PFSK-1 (cell line): ENCODE data around the gene EBP.

Experiments
- FOXP2 ChIP-seq: optimal IDR thresholded peaks from 2 replicates; pipeline ENCODE3; 2011; ENCODE audit warnings: borderline replicate concordance, control low read depth, inconsistent platforms; ENCODE audit not compliant: insufficient read depth; ENCODE audit errors: extremely low read length, extremely low read depth
- POLR2AphosphoS5 ChIP-seq: IDR thresholded peaks from 2 replicates; pipeline ENCODE4 v1.6.1; 2012; ENCODE audit warnings: low read depth, mild to moderate bottlenecking, control low read depth, low read length, moderate library complexity
- SIN3A ChIP-seq: IDR thresholded peaks from 2 replicates; pipeline ENCODE4 v1.6.1; 2012; ENCODE audit warnings: mild to moderate bottlenecking, low read length, moderate library complexity, borderline replicate concordance; ENCODE audit not compliant: insufficient read depth
- TAF1 ChIP-seq: IDR thresholded peaks from 2 replicates; pipeline ENCODE4 v1.6.1; 2012; ENCODE audit warnings: low read length, control low read depth, borderline replicate concordance; ENCODE audit not compliant: insufficient read depth
- TF ChIP-seq, protein P1 (sequence below), 2 experiments: IDR thresholded peaks; 2 replicates each; pipeline versions ENCODE4 v1.6.1 to v1.8.0; 2011 to 2012; ENCODE audit warnings: low read depth in 2 of 2, low read length in 2 of 2, control low read depth in 1 of 2, inconsistent platforms in 1 of 2, mild to moderate bottlenecking in 1 of 2, moderate library complexity in 1 of 2; ENCODE audit not compliant: insufficient read depth in 1 of 2

Gene EBP

DNA sequence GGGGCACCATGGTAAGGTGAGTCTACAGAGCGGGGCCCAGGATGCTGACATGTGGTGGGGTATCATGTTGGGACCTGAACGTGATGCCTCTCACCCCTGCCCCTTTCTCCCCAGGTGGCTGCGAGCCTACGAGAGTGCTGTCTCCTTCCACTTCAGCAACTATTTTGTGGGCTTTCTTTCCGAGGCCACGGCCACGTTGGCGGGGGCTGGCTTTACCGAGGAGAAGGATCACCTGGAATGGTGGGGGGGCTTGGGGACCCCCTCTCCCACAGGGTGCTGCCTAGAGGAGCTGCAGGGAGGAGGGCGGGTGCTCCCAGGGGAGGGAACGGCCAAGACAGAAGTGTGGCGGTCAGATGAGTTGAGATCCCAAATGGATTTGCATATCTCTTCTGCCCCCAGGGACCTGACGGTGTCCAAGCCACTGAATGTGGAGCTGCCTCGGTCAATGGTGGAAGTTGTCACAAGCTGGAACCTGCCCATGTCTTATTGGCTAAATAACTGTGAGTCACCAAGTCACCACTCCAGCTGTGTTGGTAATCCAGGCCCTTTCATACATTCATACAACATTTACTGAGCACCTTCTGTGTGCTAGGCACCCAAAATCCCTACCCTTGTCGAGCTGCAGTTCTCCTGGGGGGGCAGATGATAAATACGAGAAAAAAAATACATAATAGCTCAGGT, 7.3 kb upstream of the EBP start:
- TF ChIP-seq POLR2AphosphoS5 (no peak), TAF1 (no peak), SIN3A (no peak)
- TF ChIP-seq, protein P1, sequence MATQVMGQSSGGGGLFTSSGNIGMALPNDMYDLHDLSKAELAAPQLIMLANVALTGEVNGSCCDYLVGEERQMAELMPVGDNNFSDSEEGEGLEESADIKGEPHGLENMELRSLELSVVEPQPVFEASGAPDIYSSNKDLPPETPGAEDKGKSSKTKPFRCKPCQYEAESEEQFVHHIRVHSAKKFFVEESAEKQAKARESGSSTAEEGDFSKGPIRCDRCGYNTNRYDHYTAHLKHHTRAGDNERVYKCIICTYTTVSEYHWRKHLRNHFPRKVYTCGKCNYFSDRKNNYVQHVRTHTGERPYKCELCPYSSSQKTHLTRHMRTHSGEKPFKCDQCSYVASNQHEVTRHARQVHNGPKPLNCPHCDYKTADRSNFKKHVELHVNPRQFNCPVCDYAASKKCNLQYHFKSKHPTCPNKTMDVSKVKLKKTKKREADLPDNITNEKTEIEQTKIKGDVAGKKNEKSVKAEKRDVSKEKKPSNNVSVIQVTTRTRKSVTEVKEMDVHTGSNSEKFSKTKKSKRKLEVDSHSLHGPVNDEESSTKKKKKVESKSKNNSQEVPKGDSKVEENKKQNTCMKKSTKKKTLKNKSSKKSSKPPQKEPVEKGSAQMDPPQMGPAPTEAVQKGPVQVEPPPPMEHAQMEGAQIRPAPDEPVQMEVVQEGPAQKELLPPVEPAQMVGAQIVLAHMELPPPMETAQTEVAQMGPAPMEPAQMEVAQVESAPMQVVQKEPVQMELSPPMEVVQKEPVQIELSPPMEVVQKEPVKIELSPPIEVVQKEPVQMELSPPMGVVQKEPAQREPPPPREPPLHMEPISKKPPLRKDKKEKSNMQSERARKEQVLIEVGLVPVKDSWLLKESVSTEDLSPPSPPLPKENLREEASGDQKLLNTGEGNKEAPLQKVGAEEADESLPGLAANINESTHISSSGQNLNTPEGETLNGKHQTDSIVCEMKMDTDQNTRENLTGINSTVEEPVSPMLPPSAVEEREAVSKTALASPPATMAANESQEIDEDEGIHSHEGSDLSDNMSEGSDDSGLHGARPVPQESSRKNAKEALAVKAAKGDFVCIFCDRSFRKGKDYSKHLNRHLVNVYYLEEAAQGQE (IDR thresholded peaks at IDR 0.05; ENCODE audit: insufficient read depth in 1 of 2, low read depth in 2 of 2, low read length in 2 of 2), result no peak

DNA sequence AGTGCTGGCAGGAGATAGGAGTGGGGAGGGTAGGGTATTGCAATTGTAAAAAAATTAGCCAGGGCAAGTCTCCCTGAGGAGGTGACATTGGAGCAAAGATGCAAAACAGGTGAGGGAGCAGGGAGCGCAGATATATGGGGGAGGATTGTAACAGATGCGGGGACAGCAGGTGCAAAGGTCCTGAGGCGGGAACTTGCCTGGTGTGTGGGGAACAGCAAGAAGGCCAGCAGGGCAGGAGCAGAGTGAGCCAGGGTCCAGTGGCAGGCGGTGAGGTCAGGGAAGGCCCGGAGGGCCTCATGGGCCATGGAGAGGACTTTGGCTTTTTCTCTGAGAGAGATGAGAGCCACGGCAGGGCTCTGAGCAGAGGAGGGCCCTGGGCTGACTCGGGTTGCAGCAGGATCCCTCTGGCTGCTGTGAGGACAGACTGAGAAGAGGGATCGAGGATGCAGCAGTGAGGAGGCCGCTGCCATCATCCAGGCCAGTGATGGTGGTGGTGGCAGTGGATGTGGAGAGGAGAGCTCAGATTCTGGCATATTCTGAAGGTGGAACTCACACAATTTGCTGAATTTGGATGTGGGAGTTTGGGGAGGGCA, 6.6 kb upstream of the EBP start:
- no peak for TF ChIP-seq FOXP2
- TF ChIP-seq, protein P1 (IDR thresholded peaks at IDR 0.05; ENCODE audit: insufficient read depth in 1 of 2, low read depth in 2 of 2, low read length in 2 of 2), result no peak
- TF ChIP-seq SIN3A, result no peak
- TF ChIP-seq POLR2AphosphoS5, result no peak
- TF ChIP-seq TAF1, result no peak

DNA sequence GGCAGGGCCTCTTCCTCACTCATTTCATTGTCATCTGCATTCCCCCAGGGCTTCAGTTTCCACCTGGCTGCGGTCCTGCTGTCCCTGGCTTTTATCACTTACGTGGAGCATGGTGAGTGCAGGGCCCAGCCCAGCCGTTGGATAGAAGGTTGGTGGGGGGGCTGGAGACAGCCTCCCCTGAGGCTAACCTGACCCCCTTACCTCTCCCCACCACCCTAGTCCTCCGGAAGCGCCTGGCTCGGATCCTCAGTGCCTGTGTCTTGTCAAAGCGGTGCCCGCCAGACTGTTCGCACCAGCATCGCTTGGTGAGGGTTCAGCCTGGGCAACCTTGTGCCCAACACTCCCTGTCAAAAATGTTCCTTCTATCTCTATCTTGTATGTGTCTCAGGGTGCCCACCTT, 5.8 kb upstream of the EBP start:
- TF ChIP-seq POLR2AphosphoS5 (no peak), SIN3A (no peak), FOXP2 (no peak), TAF1 (no peak)
- TF ChIP-seq, protein P1 (IDR thresholded peaks at IDR 0.05; ENCODE audit: insufficient read depth in 1 of 2, low read depth in 2 of 2, low read length in 2 of 2), result no peak

DNA sequence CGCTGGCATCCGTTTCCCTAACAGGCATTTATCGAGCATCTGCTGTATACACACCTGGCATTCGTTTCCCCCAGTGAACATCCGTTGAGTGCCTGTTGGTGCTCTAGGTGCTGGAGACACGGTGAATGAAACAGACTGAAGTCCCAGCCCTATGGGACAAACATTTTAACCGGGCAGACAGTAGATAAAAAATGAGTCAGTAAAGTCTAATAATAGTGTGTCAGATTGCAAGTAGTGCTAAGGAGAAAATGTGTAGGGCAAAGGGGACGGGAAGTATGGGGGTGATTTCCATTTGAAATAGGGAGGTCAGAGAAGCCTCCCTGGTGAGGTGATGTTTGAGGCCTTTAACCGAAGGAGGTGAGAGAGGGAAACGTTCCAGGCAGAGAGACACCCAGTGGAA, 5.3 kb upstream of the EBP start:
- TF ChIP-seq TAF1 (no peak), SIN3A (no peak), POLR2AphosphoS5 (no peak), FOXP2 (no peak)
- TF ChIP-seq, protein P1 (IDR thresholded peaks at IDR 0.05; ENCODE audit: insufficient read depth in 1 of 2, low read depth in 2 of 2, low read length in 2 of 2), result no peak

DNA sequence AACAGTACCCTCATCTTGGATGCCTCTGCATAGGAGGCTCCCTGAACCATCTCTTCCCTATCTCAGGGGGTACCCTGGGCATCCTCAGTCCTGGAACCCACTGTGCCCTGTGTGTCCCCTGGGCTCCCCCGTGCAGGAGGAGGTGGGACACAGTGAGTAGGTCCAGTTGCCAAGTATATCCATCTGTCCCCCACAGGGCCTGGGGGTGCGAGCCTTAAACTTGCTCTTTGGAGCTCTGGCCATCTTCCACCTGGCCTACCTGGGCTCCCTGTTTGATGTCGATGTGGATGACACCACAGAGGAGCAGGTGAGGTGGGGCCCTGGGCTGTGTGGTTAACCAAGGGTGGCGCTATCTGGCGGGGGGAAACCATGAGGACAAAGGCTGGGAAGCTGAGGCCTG, 4.6 kb upstream of the EBP start:
- TF ChIP-seq SIN3A (no peak), POLR2AphosphoS5 (no peak), TAF1 (no peak), FOXP2 (no peak)
- TF ChIP-seq, protein P1 (IDR thresholded peaks at IDR 0.05; ENCODE audit: insufficient read depth in 1 of 2, low read depth in 2 of 2, low read length in 2 of 2), result no peak
